Stimulated activated CD8-positive, alpha-beta memory T cell treated with anti-CD3 and anti-CD28 coated beads, Interleukin-4, amount 100 ng/mL, for 4 hours (primary cell): ENCODE results near the gene NUP50.

Source experiments
- DNase-seq, 2 donors: peaks; one replicate each; pipeline ENCODE4 v3.0.0-alpha.2; 2020; ENCODE audit warnings: low read depth in 2 of 2, low spot score in 1 of 2

NUP50 gene

DNA sequence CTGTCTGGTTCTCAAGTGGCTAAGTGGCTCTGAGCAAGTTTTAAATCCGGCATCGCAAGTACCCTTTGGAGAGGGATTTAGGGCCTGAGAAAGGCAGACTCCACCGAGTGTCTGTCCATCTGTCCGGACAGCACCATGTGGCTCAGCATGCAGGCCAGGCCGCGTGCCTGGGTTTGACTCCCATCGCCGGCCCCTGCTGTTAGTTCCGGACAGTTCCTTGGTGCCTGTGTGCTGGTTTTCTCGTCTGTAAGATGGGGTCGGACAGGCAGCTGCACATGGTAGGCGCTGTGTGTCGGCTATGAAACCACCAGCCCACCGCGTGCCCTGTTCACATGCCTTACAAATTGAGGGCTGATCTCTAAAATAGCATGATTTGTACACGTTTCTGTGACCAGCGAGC lies 31.0 kb downstream of the NUP50 start:
- DNase-seq = no peak

- no peak for DNase-seq
Observed at GRCh38 chr22:45195616-45196015, 31.9 kb downstream of the NUP50 start.

- DNase-seq = no peak
Observed at GRCh38 chr22:45196308-45196707, 32.6 kb downstream of the NUP50 start.

GRCh38 chr22:45196926-45197605 lies 33.3 kb downstream of the NUP50 start:
- no peak for DNase-seq

GRCh38 chr22:45197606-45198462 lies 34.1 kb downstream of the NUP50 start:
- DNase-seq = no peak

- no peak for DNase-seq
Observed at GRCh38 chr22:45198463-45198795, 34.7 kb downstream of the NUP50 start.

DNA sequence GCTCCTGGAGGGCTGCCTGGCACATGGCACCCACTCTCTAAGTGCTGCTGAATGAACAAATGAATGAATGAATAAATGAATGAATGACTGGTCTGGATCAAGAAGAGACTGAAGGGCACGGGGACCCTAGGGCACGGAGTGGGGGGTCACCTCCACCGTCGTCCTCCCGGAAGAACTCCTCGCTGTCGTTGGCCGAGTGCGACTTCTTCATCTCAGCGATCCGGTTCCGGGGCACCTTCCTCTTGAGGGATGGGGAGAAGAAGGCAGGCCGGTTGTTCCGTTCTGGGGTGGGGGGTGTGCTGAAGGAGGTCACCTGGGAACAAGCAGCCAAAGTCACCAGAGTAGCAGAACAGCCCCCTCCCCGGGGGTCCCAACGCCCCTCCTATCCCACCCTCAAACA lies 36.0 kb downstream of the NUP50 start:
- DNase-seq = no peak

- no peak for DNase-seq
Observed at GRCh38 chr22:45200230-45200629, 36.5 kb downstream of the NUP50 start.

DNA sequence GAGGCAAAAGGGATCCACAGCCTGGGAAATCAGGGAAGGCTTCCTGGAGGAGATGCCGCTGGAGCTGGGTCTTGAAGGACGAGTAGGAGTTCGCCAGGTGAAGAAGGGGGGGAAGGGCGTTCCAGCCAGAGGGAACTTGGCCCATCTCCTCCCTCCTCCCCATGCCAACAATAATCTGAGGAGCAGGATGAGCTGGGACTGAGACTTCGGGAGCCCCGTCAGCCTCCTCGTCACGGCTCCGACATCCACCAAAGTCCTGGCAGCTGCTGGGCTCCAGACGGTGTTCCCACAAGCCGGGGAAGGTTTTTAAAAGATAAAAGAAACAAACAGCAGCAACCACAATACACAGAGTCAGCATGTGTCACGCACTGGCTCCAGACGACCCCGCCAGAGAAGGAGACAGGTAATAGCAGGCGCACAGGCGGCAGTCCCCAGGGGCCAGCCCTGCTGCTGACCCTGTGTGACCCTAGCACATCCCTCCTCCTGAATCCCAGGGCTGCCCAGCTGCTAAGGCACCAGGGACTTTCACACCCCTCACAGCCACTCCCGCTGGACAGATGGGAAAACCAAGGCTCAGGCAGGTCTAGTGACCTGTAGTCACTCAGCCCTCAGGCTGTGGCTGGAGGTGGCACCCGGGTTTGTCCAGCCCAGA lies 37.3 kb downstream of the NUP50 start:
- DNase-seq = no peak

GRCh38 chr22:45201678-45202332 lies 38.1 kb downstream of the NUP50 start:
- DNase-seq = no peak

GRCh38 chr22:45202333-45203149 lies 38.8 kb downstream of the NUP50 start:
- DNase-seq = no peak

- no peak for DNase-seq
Observed at GRCh38 chr22:45203150-45203951, 39.6 kb downstream of the NUP50 start.

- no peak for DNase-seq
Observed at GRCh38 chr22:45204241-45204640, 40.5 kb downstream of the NUP50 start.

- no peak for DNase-seq
Observed at GRCh38 chr22:45204819-45205218, 41.1 kb downstream of the NUP50 start.

GRCh38 chr22:45205276-45205925 lies 41.7 kb downstream of the NUP50 start:
- no peak for DNase-seq

DNA sequence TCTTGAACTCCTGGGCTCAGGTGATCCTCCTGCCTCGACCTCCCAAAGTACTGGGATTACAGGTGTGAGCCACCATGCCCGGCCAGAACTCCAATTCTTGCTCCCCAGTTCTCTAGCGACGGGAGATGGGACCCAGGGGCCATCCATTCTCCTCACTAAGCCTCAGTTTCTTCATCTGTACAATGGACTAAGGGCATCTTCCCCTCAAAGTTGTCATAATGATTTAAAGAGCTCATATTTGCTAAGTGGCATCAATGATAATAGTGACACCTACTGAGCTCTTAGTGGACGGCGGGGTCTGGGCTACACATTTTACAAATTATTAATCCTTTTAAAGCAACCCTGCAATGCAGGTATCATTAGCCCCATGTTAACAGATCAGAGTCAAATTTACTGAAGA lies 42.5 kb downstream of the NUP50 start:
- DNase-seq = no peak

DNA sequence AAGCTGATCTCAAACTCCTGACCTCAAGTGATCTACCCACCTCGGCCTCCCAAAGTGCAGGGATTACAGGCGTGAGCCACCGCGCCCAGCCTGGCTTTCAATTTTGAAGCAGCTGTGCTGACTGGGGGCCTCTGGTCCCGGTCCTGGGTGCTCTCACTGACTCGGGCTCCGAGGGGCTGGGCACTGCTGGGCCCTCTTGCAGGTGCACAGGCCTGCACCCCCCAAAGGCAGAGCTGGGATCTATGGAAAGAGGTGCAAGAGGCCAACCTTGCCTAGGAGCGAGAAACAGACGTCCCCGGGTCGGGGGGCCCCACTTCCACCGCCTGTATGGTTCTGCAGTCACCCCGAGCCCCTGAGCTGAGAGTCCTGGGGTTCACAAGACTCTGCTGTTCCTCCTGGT lies 43.8 kb downstream of the NUP50 start:
- DNase-seq = no peak

DNA sequence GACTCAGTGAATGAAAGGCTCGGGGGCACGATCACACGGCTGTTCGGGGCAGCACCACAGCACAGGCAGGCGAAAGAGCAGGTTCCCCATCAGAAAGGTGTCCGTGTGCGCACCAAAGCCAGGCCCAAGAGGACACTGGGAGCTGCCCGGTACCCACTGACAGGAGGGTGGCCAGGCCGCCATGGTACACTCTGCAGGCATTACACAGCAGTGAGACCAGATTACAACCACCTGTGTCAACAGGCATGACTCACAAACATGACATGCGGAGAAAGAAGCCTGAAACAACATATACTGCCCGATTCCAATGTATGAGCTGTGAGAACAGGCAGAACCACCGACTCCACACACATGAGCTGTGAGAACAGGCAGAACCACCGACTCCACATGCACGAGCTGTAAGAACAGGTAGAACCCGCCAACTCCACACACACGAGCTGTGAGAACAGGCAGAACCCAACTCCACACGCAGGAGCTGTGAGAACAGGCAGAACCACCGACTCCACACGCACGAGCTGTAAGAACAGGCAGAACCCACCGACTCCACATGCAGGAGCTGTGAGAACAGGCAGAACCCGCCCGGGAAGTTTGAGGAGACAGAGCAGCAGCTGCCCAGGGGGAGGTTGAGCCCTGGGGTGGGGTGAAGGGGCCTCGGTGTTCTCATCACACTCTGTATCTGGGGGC lies 44.4 kb downstream of the NUP50 start:
- no peak for DNase-seq

GRCh38 chr22:45208696-45208992 lies 44.9 kb downstream of the NUP50 start:
- no peak for DNase-seq
